ENCODE data around the gene PTGDS. TPM values are rescaled to one million over a fixed set of nuclear protein-coding genes. Genes with fewer than 3 reads are reported as not detected.

PTGDS gene
- total RNA-seq, result 10 to 100 TPM; 15.9 to 26.1 TPM

DNA sequence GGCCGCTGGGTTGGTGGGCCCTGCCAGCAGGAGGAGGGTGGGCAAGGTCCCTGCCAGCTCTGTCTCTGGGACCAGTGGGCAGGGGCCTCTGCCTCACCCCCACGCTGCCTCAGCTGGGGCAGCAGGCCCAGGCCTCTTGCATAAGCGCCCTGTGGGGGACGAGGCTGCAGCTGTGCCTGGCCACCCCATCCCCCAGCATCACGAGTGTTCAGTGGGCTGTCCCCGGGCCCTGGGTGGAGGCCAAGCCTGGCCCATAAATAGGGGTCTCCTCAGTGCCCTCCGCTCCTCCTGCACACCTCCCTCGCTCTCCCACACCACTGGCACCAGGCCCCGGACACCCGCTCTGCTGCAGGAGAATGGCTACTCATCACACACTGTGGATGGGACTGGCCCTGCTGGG is at the start of gene PTGDS:
Gene PTGDS, plus strand, starts transcription at position 282 of the 400 bp plus-strand sequence. Its CDS starts 75 bp downstream, at position 357.
- H3K9me3 ChIP-seq, result no peaks in the 10 kb centered on the region
- DNase-seq, result no peak
- H3K27me3 ChIP-seq, result no peaks in the 10 kb centered on the region
- TF ChIP-seq, protein P1, sequence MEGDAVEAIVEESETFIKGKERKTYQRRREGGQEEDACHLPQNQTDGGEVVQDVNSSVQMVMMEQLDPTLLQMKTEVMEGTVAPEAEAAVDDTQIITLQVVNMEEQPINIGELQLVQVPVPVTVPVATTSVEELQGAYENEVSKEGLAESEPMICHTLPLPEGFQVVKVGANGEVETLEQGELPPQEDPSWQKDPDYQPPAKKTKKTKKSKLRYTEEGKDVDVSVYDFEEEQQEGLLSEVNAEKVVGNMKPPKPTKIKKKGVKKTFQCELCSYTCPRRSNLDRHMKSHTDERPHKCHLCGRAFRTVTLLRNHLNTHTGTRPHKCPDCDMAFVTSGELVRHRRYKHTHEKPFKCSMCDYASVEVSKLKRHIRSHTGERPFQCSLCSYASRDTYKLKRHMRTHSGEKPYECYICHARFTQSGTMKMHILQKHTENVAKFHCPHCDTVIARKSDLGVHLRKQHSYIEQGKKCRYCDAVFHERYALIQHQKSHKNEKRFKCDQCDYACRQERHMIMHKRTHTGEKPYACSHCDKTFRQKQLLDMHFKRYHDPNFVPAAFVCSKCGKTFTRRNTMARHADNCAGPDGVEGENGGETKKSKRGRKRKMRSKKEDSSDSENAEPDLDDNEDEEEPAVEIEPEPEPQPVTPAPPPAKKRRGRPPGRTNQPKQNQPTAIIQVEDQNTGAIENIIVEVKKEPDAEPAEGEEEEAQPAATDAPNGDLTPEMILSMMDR (IDR thresholded peaks at IDR 0.05), result no peak
- H3K36me3 ChIP-seq, result no peaks in the 10 kb centered on the region
- peaks cover 4% of the 10 kb centered on the region for H3K4me1 ChIP-seq
- H3K9ac ChIP-seq (ENCODE audit: low read depth in 2 of 2, low read length in 2 of 2), result peak within 1 kb of the TSS in 1 of 2 donors; percentile 35
- H3K4me3 ChIP-seq, result peak within 1 kb of the TSS; percentile 43
- intact Hi-C loops (cut with DNase I), result no loop called here
- no peak within 1 kb of the TSS for H3K27ac ChIP-seq

DNA sequence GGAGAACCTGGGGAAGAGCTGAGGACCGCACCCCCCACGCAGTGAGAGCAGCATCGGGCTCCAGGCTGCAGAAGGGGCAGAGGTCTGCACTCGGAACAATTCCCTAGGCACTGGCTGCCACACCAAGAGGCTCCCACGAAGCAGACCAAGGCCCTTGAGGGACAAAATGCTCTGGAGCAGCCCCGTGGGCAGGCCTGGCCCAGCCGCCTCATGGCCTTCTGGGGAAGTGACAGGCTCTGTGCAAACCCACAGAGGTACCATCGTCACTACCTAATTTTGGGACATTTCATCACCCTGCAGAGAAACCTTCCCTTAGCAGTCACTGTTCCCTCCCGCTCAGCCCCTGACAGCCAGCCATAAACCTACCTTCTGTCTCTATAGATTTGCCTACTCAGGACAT is 48.7 kb upstream of the PTGDS start:
- Histone ChIP-seq H3K27me3 (no peaks in the 10 kb centered on the region), H3K4me1 (no peaks in the 10 kb centered on the region), H3K36me3 (no peaks in the 10 kb centered on the region), H3K4me3 (no peak overlapping the region), H3K9me3 (no peaks in the 10 kb centered on the region), H3K27ac (no peak overlapping the region), H3K9ac (ENCODE audit: low read depth in 2 of 2, low read length in 2 of 2) (peak overlapping the region in 1 of 2 donors; percentile 24)
- intact Hi-C loops (cut with DNase I), result no loop called here
- TF ChIP-seq, protein P1 (IDR thresholded peaks at IDR 0.05), result no peak
- no peak for DNase-seq

DNA sequence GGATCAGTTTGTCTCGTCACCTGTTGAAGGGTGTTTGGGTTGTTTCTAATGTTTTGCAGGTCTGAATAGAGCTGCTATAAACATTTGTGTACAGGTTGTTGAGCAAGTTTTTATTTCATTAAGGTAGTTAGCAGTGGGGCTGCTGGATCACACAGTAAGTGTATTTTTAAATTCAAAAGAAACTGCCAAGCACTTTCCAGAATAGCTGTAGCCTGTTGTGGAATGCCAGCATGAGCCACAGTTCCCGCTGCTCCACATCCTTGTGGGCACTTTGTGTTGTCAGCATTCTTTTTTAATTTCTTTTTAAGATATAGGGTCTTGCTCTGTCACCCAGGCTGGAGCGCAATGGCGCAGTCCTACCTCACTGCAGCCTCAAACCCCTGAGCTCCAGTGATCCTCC is 47.3 kb upstream of the PTGDS start:
- Histone ChIP-seq H3K36me3 (no peaks in the 10 kb centered on the region), H3K9me3 (no peaks in the 10 kb centered on the region), H3K9ac (ENCODE audit: low read depth in 2 of 2, low read length in 2 of 2) (no peak overlapping the region), H3K27me3 (no peaks in the 10 kb centered on the region), H3K4me3 (no peak overlapping the region), H3K4me1 (no peaks in the 10 kb centered on the region), H3K27ac (no peak overlapping the region)
- TF ChIP-seq, protein P1 (IDR thresholded peaks at IDR 0.05), result no peak
- no peak for DNase-seq
- intact Hi-C loops (cut with DNase I), result loop anchor here (10.0 kb wide), 1 partner anchor 45 kb away; the partner anchor contains the start of gene TRAF2

DNA sequence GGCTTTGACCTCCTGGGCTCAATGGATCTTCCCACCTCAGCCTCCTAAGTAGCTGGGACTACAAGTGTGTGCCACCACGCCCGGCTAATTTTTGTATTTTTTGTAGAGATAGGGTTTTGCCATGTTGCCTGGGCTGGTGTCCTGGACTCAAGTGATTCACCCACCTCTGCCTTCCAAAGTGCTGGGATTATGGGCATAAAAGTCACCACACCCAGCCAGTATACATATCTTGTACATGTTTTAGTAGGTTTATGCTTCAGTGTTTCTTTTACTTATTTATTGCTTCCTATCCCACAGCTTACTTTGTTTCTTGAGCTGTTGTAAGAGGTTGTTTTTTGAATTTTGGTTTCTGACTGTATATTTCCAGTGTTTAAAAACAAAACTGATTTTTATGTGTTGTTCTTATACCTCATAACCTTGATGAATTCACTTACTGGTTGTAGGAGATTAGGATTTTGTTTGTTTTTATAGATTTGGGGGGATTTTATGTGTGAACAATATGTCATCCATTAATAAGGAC is 45.6 kb upstream of the PTGDS start:
- H3K4me3 ChIP-seq, result no peak overlapping the region
- no peak overlapping the region for H3K27ac ChIP-seq
- intact Hi-C loops (cut with DNase I), result loop anchor here (10.0 kb wide), 1 partner anchor 47 kb away; the partner anchor contains the start of gene TRAF2
- H3K9me3 ChIP-seq, result no peaks in the 10 kb centered on the region
- TF ChIP-seq, protein P1 (IDR thresholded peaks at IDR 0.05), result no peak
- no peaks in the 10 kb centered on the region for H3K36me3 ChIP-seq
- no peaks in the 10 kb centered on the region for H3K27me3 ChIP-seq
- no peaks in the 10 kb centered on the region for H3K4me1 ChIP-seq
- no peak overlapping the region for H3K9ac ChIP-seq (ENCODE audit: low read depth in 2 of 2, low read length in 2 of 2)
- DNase-seq, result no peak

DNA sequence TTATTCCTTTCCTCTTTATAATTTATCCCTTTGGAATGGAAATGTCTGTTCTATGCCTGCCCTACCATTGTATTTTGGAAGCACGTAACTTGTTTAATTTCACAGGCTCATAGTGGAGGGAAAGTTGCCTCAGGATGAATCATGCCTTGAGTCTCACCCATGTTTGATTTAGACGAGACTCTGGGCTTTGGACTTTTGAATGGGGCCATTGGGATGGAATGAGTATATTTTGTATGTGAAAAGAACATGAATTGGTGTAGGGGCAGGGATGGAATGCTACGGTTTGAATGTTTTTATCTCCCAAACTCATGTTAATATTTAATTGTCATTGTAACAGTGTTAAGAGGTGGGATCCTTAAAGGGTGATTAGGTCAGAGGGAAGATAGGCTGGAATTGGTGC is 43.0 kb upstream of the PTGDS start:
- Histone ChIP-seq H3K9ac (ENCODE audit: low read depth in 2 of 2, low read length in 2 of 2) (no peak overlapping the region), H3K27ac (no peak overlapping the region), H3K4me3 (no peak overlapping the region), H3K9me3 (no peaks in the 10 kb centered on the region), H3K4me1 (no peaks in the 10 kb centered on the region), H3K27me3 (no peaks in the 10 kb centered on the region), H3K36me3 (no peaks in the 10 kb centered on the region)
- intact Hi-C loops (cut with DNase I), result loop anchor here (10.0 kb wide), 1 partner anchor 49 kb away; the partner anchor contains the start of gene TRAF2
- DNase-seq, result no peak
- TF ChIP-seq, protein P1 (IDR thresholded peaks at IDR 0.05), result no peak
